BE2C (cell line): ENCODE data around the gene ARHGEF6.

Experiments used
- DNase-seq: peaks from one replicate; pipeline ENCODE4 v3.0.0-alpha.2; 2020
- H3K27me3 ChIP-seq: fragments of 250-450 bp; sonication (Bioruptor Pico); 2 replicates; pipeline ENCODE4 v1.5.1; 2020; ENCODE audit warnings: mild to moderate bottlenecking
- H3K36me3 ChIP-seq: fragments of 250-450 bp; sonication (Bioruptor Pico); 2 replicates; pipeline ENCODE4 v1.5.1; 2020; ENCODE audit warnings: mild to moderate bottlenecking
- H3K4me1 ChIP-seq: fragments of 250-450 bp; sonication (Bioruptor Pico); 2 replicates; pipeline ENCODE4 v1.5.1; 2020
- H3K4me3 ChIP-seq: 2 replicates; pipeline ENCODE4 v1.5.1; 2011; ENCODE audit warnings: low read depth, low read length
- H3K9me3 ChIP-seq: fragments of 250-450 bp; sonication (Bioruptor Pico); 2 replicates; pipeline ENCODE4 v1.5.1; 2020
- CTCF ChIP-seq: IDR thresholded peaks from 2 replicates; pipeline ENCODE4 v1.5.1; 2012; ENCODE audit warnings: mild to moderate bottlenecking, low read depth, low read length

ARHGEF6 gene

GRCh38 chrX:136736690-136737089 is 44.0 kb downstream of the ARHGEF6 start:
- H3K36me3 ChIP-seq, result no peaks in the 10 kb centered on the region
- H3K9me3 ChIP-seq, result no peaks in the 10 kb centered on the region
- no peaks in the 10 kb centered on the region for H3K4me1 ChIP-seq
- H3K4me3 ChIP-seq, result no peak overlapping the region
- no peak for DNase-seq
- no peaks in the 10 kb centered on the region for H3K27me3 ChIP-seq
- no peak for TF ChIP-seq CTCF

- no peaks in the 10 kb centered on the region for H3K36me3 ChIP-seq
- TF ChIP-seq CTCF, result no peak
- DNase-seq, result no peak
- no peaks in the 10 kb centered on the region for H3K9me3 ChIP-seq
- no peak overlapping the region for H3K4me3 ChIP-seq
- no peaks in the 10 kb centered on the region for H3K4me1 ChIP-seq
- no peaks in the 10 kb centered on the region for H3K27me3 ChIP-seq
These were observed 45.1 kb downstream of the ARHGEF6 start for GRCh38 chrX:136735601-136736000.

- H3K27me3 ChIP-seq, result no peaks in the 10 kb centered on the region
- H3K4me1 ChIP-seq, result no peaks in the 10 kb centered on the region
- DNase-seq, result no peak
- H3K9me3 ChIP-seq, result no peaks in the 10 kb centered on the region
- no peak for TF ChIP-seq CTCF
- no peaks in the 10 kb centered on the region for H3K36me3 ChIP-seq
- no peak overlapping the region for H3K4me3 ChIP-seq
These were observed 47.1 kb downstream of the ARHGEF6 start for GRCh38 chrX:136733613-136734012.

- H3K9me3 ChIP-seq, result no peaks in the 10 kb centered on the region
- no peak for TF ChIP-seq CTCF
- H3K36me3 ChIP-seq, result no peaks in the 10 kb centered on the region
- no peaks in the 10 kb centered on the region for H3K4me1 ChIP-seq
- no peak overlapping the region for H3K4me3 ChIP-seq
- no peak for DNase-seq
- H3K27me3 ChIP-seq, result no peaks in the 10 kb centered on the region
These were observed 48.9 kb downstream of the ARHGEF6 start for GRCh38 chrX:136731798-136732197.

GRCh38 chrX:136731207-136731782 is 49.4 kb downstream of the ARHGEF6 start:
- no peak for DNase-seq
- no peaks in the 10 kb centered on the region for H3K27me3 ChIP-seq
- no peak overlapping the region for H3K4me3 ChIP-seq
- no peak for TF ChIP-seq CTCF
- H3K36me3 ChIP-seq, result no peaks in the 10 kb centered on the region
- H3K4me1 ChIP-seq, result no peaks in the 10 kb centered on the region
- H3K9me3 ChIP-seq, result no peaks in the 10 kb centered on the region

GRCh38 chrX:136728393-136728792 is 52.3 kb downstream of the ARHGEF6 start:
- no peak overlapping the region for H3K4me3 ChIP-seq
- no peaks in the 10 kb centered on the region for H3K4me1 ChIP-seq
- H3K36me3 ChIP-seq, result no peaks in the 10 kb centered on the region
- TF ChIP-seq CTCF, result no peak
- DNase-seq, result no peak
- no peaks in the 10 kb centered on the region for H3K9me3 ChIP-seq
- no peaks in the 10 kb centered on the region for H3K27me3 ChIP-seq
